HG03280 (cell line): Measurements from ENCODE around the gene LIX1L.

ENCODE experiments used
- ATAC-seq: cut with Tn5 transposase; IDR thresholded peaks from one replicate; pipeline ENCODE4 v1.9.1; 2021; ENCODE audit warnings: mild to moderate bottlenecking, moderate library complexity; ENCODE audit not compliant: unreplicated experiment

Gene LIX1L

GRCh38 chr1:145963265-145964019 is 5.6 kb upstream of the LIX1L start:
- no peak for ATAC-seq

GRCh38 chr1:145962157-145963102 is 4.6 kb upstream of the LIX1L start:
- no peak for ATAC-seq

GRCh38 chr1:145961425-145962156 is 3.8 kb upstream of the LIX1L start:
- no peak for ATAC-seq

- ATAC-seq = no peak
Measured at GRCh38 chr1:145961109-145961424, 3.2 kb upstream of the LIX1L start.

GRCh38 chr1:145960468-145961108 is 2.8 kb upstream of the LIX1L start:
- no peak for ATAC-seq

- no peak for ATAC-seq
Measured at GRCh38 chr1:145959957-145960467, 2.2 kb upstream of the LIX1L start.

GRCh38 chr1:145959333-145959732 is 1.5 kb upstream of the LIX1L start:
- no peak for ATAC-seq

- ATAC-seq = no peak
Measured at GRCh38 chr1:145958734-145959133, 917 bp upstream of the LIX1L start.

- no peak for ATAC-seq
Measured at GRCh38 chr1:145956781-145957442, 905 bp downstream of the LIX1L start.

GRCh38 chr1:145956361-145956760 is 1.5 kb downstream of the LIX1L start:
- no peak for ATAC-seq

GRCh38 chr1:145955436-145955835 is 2.4 kb downstream of the LIX1L start:
- ATAC-seq = no peak

GRCh38 chr1:145953861-145954260 is 4.0 kb downstream of the LIX1L start:
- ATAC-seq = no peak

GRCh38 chr1:145952903-145953302 is 4.9 kb downstream of the LIX1L start:
- no peak for ATAC-seq

GRCh38 chr1:145951526-145951925 is 6.3 kb downstream of the LIX1L start:
- ATAC-seq = no peak

- ATAC-seq = no peak
Measured at GRCh38 chr1:145949219-145949618, 8.6 kb downstream of the LIX1L start.

GRCh38 chr1:145947551-145947950 is 10.3 kb downstream of the LIX1L start:
- ATAC-seq = no peak

GRCh38 chr1:145946477-145946986 is 11.3 kb downstream of the LIX1L start:
- ATAC-seq = no peak

- no peak for ATAC-seq
Measured at GRCh38 chr1:145944532-145944931, 13.3 kb downstream of the LIX1L start.

GRCh38 chr1:145942871-145943270 is 14.9 kb downstream of the LIX1L start:
- no peak for ATAC-seq

- ATAC-seq = no peak
Measured at GRCh38 chr1:145942405-145942804, 15.4 kb downstream of the LIX1L start.
